ENCODE results near the gene SARDH.

SARDH gene

GRCh38 chr9:133672503-133673257 is 65.5 kb downstream of the SARDH start:
- DNase-seq (ENCODE audit: low read depth in 3 of 3, low spot score in 1 of 3) = no peak

GRCh38 chr9:133671371-133671770 is 66.8 kb downstream of the SARDH start:
- no peak for DNase-seq (ENCODE audit: low read depth in 3 of 3, low spot score in 1 of 3)

DNA sequence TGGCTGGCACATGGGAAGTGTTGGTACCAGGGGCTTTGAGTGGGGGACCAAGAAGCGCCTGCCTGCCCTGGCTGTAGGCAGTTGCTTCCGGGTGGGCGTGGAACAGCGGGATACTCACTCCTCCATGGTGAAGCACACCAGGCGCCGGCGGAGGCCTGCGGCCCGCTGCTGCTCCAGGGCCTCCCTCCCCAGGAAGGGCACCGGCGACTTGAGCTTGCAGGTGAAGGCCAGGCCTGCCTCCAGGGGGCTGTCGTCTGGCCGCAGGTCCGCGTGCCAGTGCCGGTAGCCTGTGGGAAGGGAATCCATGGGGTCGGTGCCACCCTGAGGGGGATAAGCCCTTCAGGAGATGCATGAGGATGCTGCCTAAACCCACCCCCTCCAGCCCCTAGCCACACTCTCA is 67.7 kb downstream of the SARDH start:
- DNase-seq (ENCODE audit: low read depth in 3 of 3, low spot score in 1 of 3) = no peak

DNA sequence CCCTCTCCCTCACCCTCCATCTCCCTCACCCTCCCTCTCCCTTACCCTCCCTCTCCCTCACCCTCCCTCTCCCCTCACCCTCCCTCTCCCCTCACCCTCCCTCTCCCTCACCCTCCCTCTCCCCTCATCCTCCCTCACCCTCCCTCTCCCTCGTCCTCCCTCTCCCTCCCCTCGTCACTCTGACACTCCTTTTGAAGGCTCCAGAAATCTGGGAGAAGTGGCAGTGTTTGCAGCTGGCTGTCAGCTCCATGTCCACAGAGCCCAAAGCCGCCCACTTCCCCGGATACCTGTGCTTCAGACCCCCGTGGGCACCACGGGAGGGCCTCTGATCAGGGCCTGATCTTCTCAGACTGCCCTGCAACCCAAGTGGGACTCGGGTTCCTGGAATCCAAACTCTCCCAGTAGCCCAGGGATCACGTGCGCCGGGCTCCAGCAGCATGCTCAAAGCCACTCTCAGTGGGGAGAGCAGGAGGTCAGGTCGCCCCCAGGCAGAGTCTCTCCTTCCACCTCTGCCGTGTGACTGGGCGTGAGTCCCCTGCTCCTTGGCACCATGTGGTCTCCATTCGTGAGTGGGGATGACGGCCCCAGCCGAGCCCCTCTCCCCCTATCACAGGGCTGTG is 68.9 kb downstream of the SARDH start:
- DNase-seq (ENCODE audit: low read depth in 3 of 3, low spot score in 1 of 3) = no peak

DNA sequence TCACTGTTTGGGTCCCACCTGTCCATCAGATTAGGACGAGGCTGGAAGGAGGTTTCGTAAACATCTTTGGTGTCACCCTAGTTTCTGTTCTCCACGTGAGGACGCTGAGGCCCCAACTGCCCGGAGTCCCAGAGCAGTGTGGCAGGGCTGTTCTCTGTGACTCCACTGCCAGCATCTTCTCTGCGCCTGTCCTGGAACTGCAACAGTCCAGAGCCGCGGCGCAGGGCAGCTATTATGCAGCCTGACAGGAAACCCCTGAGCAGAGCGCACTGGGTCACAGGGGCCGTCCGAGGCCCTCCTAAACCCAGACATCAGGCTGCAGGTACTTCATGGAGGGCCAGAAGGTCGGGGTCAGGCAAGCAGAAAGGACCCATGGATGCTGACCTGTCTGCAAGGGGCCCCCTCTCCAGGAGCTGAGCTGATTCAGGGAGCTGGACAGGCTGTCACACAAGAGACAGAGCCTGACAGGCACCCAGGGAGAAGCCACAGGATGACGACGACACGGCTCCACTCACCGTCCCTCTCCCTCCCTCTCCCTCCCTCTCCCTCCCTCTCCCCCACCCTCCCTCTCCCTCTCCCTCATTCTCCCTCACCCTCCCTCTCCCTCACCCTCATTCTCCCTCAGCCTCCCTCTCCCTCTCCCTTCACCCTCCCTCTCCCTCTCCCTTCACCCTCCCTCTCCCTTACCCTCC is 70.2 kb downstream of the SARDH start:
- no peak for DNase-seq (ENCODE audit: low read depth in 3 of 3, low spot score in 1 of 3)

DNA sequence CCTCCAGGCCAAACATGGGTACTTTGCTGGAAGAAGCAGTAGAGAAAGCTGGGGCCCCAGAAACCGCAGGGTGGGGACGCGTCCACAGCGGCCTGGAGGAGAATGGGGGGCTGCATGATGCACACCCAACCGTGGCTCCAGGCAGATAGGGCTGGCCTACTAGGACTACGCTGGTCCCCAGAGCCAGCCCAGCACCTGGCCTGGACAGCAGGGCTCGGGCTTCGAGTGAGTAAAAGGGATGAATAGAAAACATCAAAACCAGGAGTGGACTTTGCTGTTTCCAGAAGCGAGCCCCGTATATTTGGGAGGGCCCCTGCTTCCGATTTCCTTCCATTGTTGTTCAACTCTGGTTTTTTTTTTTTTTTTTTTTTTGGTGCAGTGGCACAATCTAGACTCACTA is 71.3 kb downstream of the SARDH start:
- DNase-seq (ENCODE audit: low read depth in 3 of 3, low spot score in 1 of 3) = no peak

DNA sequence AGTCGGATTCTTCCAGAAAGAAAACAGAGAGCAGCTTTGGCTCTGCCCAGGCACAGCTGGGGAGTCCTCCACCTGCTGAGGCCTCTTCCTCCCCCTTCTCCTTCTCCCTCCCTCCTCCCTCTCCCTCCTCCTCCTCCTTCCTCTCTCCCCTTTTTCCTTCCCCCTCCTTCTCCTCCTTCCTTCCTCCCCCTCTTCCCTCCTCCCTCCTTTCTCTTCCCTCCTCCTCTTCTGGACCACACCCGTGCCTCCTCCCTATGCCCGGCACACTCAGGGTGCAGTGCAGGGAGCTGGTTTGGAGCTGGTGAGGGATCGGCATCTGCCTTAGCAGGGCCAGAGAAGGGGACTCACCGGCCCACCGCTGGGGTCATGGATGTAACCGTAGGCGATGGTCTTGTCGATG is 71.8 kb downstream of the SARDH start:
- no peak for DNase-seq (ENCODE audit: low read depth in 3 of 3, low spot score in 1 of 3)

GRCh38 chr9:133665535-133665934 is 72.6 kb downstream of the SARDH start:
- DNase-seq (ENCODE audit: low read depth in 3 of 3, low spot score in 1 of 3) = no peak

GRCh38 chr9:133665096-133665495 is 73.1 kb downstream of the SARDH start:
- DNase-seq (ENCODE audit: low read depth in 3 of 3, low spot score in 1 of 3) = no peak

DNA sequence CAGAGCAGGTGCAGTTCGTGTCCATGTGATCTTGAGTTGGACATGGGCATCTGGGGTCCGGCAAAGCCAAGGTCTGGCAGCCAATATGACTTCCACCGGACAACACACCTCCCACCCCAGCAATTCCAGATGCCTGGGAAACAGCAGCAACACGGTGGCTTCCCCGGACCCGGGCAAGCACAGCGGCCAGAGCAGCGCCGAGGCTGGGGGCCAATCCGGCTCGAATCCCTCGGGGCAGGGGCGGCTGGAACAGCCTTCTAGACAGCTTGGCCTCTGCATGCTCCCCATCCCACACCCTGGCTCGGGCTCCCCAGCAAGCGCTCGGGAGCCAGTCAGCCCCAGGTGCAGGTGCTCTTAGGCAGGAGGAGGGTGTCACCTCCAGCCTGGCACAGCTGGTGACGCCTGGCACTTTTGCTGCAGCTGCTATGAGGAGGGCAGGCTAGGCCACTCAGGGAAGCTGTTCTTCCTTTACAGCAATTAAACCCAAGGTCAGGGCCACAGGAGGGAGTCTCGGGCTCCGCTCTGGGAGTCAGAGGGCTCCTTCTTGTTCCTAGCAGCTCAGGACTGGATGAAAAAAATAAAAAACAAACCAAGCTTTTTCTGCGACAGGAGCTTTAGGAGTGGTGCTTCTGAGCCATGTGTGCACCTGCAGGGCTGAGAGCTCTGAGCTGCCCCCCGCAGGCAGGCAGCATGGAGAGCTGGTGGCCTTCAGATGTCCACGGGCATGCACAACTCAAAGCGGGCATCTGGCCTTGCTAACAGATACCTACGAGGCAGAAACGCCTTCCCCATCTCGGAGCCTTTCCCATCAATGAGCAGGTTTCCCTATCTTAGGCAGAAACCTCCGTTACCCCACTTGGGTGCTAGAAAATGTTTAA is 73.7 kb downstream of the SARDH start:
- DNase-seq (ENCODE audit: low read depth in 3 of 3, low spot score in 1 of 3) = no peak

DNA sequence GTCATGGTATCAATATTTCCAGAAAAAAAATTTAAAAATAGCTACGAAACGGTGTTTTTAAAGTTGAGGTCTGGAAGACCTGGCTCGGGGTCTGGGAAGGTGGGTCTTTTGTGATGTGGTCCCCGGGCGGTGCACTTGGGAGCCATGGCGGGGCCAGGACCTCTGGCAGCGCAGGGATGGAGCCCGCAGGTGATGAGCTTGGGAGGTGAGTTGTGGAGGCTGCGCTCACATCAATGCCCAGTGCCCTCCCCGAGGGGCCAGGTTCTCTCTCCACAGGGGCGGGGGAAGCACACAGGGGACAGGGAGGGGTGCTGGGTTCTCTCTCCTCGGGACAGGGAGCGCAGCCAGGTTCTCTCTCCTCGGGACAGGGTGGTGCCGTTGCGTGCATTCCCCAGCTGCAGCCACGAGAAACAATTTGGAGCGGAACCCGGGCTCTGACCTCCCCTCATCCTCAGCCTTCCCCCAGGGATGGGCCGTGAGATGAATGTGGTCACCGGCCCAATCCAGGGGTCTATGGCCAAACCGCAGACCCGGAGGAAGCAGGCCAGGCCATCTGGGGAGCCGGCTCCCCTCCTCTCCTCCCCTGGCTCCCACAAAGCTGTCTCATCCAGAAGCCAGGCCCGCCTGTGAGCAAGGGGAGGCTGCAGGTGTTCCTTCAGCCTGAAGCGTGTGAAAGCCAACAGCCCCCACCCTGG is 76.2 kb downstream of the SARDH start:
- DNase-seq (ENCODE audit: low read depth in 3 of 3, low spot score in 1 of 3) = no peak

DNA sequence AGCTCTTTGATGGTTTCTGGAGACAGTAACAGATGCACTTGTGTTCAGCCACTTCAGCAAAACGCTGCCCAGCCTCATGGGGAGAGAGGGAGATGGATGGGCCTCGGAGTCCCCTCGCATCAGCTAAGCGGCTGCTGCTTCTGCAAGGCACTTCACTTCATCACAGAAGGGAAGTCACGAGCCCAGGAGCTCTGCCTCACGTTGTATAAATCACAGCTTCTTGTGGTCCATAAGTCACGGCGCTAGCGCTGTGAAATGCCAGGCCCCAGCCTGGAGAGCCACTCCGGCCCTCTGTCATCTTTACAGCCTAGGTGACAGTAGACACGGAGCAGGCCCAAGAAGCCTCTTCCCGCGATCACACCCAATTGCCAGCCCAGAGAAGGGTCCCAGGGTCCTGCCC is 78.6 kb downstream of the SARDH start:
- DNase-seq (ENCODE audit: low read depth in 3 of 3, low spot score in 1 of 3) = no peak

DNA sequence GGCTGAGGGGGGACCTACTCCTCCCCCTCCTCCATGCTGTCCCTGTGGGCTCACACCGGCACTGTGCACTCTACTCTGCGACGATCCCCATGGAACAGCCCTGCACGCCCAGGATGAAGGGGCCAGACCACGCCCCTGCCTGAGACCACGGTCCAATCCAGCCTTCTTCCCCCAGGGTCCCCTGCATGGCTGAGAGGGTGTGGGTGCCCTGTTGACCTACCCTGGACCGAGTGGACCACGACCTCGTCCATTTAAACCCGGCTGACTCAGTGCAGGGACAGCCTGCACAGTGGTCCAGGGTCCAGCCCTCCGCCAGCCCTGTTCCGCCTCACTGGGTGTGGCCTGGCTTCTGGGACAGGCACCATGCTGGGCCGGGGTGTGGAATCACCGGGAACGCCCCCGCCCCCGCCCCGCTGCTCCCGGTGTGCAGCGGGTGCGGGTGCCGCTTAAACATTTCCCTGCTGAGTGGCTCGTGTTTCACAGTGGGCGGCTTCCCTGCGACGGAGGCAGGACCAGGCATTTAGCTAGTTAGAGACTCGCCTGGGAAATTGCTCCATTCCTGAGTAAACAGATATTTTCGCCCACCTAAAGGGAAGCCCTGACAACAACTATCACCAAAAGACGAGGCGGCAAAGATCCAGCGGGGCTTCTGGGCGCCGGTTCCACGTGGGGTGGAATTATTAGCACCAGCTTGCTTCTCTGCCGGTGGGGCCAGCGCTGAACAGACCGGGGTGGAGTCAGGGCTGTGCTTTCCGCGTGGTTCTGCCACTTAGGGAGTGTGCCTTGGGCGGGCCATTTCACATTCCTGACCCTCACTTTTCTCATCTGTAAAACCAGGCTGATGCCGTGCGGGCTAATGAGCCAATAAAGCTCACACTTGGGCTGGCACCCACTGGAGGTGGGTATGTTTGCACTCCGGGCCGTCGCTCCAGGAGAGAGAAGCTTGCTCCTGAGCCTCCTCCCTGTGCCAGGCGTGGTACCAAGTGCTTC is 79.4 kb downstream of the SARDH start:
- DNase-seq (ENCODE audit: low read depth in 3 of 3, low spot score in 1 of 3) = no peak

- DNase-seq (ENCODE audit: low read depth in 3 of 3, low spot score in 1 of 3) = no peak
These were observed 81.0 kb downstream of the SARDH start for GRCh38 chr9:133657120-133657661.

- DNase-seq (ENCODE audit: low read depth in 3 of 3, low spot score in 1 of 3) = peak; percentile 13 to 39 (median 30)
These were observed 81.7 kb downstream of the SARDH start for GRCh38 chr9:133656211-133657119.

DNA sequence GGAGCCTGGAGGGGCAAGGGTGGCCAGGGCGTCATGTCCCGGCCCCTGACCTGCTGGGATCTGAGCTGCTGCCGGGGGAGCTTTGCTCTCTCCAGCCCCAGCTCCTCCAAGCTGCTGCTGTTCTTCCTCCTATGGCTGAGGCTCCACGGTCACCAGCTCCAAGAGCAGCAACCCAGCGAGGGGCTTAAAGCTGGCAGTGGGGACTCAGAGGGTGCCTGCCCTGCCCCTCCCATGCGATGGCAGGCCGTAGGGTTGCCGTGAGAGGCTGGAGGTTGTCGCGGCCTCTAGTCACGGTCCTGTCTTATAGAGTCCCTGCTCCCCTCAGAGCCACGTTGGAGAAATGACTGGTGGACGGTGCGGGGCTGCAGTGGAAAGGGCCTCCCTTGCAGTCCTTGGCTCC is 82.5 kb downstream of the SARDH start:
- no peak for DNase-seq (ENCODE audit: low read depth in 3 of 3, low spot score in 1 of 3)

- DNase-seq (ENCODE audit: low read depth in 3 of 3, low spot score in 1 of 3) = no peak
These were observed 83.2 kb downstream of the SARDH start for GRCh38 chr9:133654736-133655657.
